ENCODE results near the gene ADCY9.

ADCY9 gene

GRCh38 chr16:3949946-3950342 lies 166.3 kb downstream of the ADCY9 start:
- Histone ChIP-seq H4K20me1 (ENCODE audit: insufficient read depth) (no peaks in the 10 kb centered on the region), H3K27ac (no peak overlapping the region), H3K36me3 (ENCODE audit: insufficient read depth) (no peaks in the 10 kb centered on the region), H3K79me2 (ENCODE audit: insufficient read depth, low read depth) (no peaks in the 10 kb centered on the region), H3K4me1 (ENCODE audit: low read depth, poor library complexity, severe bottlenecking) (no peaks in the 10 kb centered on the region), H3K4me3 (IDR thresholded peaks at IDR 0.05; ENCODE audit: insufficient read depth, low read depth, low read length) (no peak overlapping the region), H3K27me3 (ENCODE audit: insufficient read depth, low read depth) (no peaks in the 10 kb centered on the region), H3K4me2 (no peak overlapping the region), H3K9ac (no peak overlapping the region), H2AFZ (ENCODE audit: low read depth) (no peak overlapping the region)
- TF ChIP-seq CTCF (conservative IDR thresholded peaks at IDR 0.05; ENCODE audit: low read depth, low read length), result no peak

DNA sequence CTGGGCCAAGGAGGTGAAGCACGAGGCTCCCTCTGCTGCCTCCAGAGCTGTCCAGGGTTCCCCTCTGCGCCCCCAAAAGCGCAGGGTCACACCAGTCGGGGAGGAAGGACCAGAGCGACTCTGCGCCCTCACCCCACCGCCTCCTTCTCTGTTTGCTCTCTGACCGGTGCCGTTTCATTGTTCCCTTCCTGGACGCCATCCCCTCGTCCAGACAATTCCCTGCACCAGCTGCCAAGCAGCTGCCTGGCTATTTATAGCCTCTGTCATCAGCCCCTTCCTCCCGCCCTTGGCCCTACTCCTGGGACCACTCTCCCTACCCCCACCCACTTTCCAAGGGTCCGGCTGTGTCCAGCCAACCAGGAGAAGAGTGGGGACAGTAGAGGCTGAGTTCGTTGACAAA lies 167.0 kb downstream of the ADCY9 start:
- Histone ChIP-seq H3K27ac (no peak overlapping the region), H3K4me2 (no peak overlapping the region)

GRCh38 chr16:3948378-3948995 lies 167.8 kb downstream of the ADCY9 start:
- H3K4me1 ChIP-seq (ENCODE audit: low read depth, poor library complexity, severe bottlenecking), result no peaks in the 10 kb centered on the region
- no peak overlapping the region for H3K27ac ChIP-seq
- no peak overlapping the region for H3K9ac ChIP-seq
- no peak overlapping the region for H3K4me3 ChIP-seq (IDR thresholded peaks at IDR 0.05; ENCODE audit: insufficient read depth, low read depth, low read length)
- no peaks in the 10 kb centered on the region for H3K27me3 ChIP-seq (ENCODE audit: insufficient read depth, low read depth)
- H3K79me2 ChIP-seq (ENCODE audit: insufficient read depth, low read depth), result no peaks in the 10 kb centered on the region
- H3K4me2 ChIP-seq, result no peak overlapping the region
- H3K36me3 ChIP-seq (ENCODE audit: insufficient read depth), result no peaks in the 10 kb centered on the region
- H2AFZ ChIP-seq (ENCODE audit: low read depth), result no peak overlapping the region
- no peak for TF ChIP-seq CTCF (conservative IDR thresholded peaks at IDR 0.05; ENCODE audit: low read depth, low read length)
- no peaks in the 10 kb centered on the region for H4K20me1 ChIP-seq (ENCODE audit: insufficient read depth)

More for the DNA sequence above, 167.0 kb downstream of the ADCY9 start:
- Histone ChIP-seq H3K4me1 (ENCODE audit: low read depth, poor library complexity, severe bottlenecking) (no peaks in the 10 kb centered on the region), H3K9ac (no peak overlapping the region), H3K79me2 (ENCODE audit: insufficient read depth, low read depth) (no peaks in the 10 kb centered on the region), H4K20me1 (ENCODE audit: insufficient read depth) (no peaks in the 10 kb centered on the region), H3K36me3 (ENCODE audit: insufficient read depth) (no peaks in the 10 kb centered on the region), H3K4me3 (IDR thresholded peaks at IDR 0.05; ENCODE audit: insufficient read depth, low read depth, low read length) (no peak overlapping the region), H2AFZ (ENCODE audit: low read depth) (no peak overlapping the region), H3K27me3 (ENCODE audit: insufficient read depth, low read depth) (no peaks in the 10 kb centered on the region)
- TF ChIP-seq CTCF (conservative IDR thresholded peaks at IDR 0.05; ENCODE audit: low read depth, low read length), result no peak

DNA sequence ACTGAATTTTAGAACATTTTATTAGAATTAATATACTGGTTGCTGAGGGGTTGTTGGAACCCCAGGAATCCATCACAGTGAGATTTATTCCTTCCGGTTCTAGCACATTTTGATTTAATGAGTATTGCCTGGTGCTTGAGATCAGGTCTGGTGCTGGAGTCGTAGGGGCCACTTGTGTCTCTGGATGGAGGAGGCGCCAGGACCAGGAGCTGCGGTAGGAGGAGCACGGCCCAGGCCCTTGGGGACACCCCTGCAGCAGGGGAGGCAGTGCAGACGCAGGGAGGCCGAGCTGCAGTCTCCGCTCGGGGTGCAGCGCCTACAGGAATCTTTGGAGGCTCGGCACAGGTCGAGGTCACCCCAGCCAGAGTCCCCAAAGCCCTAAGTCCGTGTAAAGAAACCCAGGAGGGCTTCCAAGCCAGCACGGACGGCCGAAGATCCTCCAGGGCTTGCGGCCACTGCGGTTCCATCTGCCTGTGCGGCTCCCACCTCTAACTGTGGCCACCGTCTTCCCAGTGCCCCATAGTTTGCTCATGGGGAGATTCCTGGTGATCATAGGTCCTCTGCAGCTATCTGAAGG lies 169.6 kb downstream of the ADCY9 start:
- Histone ChIP-seq H3K79me2 (ENCODE audit: insufficient read depth, low read depth) (no peaks in the 10 kb centered on the region), H3K9ac (no peak overlapping the region), H4K20me1 (ENCODE audit: insufficient read depth) (no peaks in the 10 kb centered on the region), H3K4me1 (ENCODE audit: low read depth, poor library complexity, severe bottlenecking) (no peaks in the 10 kb centered on the region), H3K27me3 (ENCODE audit: insufficient read depth, low read depth) (no peaks in the 10 kb centered on the region), H3K4me2 (no peak overlapping the region), H3K4me3 (IDR thresholded peaks at IDR 0.05; ENCODE audit: insufficient read depth, low read depth, low read length) (no peak overlapping the region), H2AFZ (ENCODE audit: low read depth) (no peak overlapping the region), H3K27ac (no peak overlapping the region), H3K36me3 (ENCODE audit: insufficient read depth) (no peaks in the 10 kb centered on the region)
- no peak for TF ChIP-seq CTCF (conservative IDR thresholded peaks at IDR 0.05; ENCODE audit: low read depth, low read length)
